GM23338 (cell line): ENCODE results near the gene LPGAT1. TPM values are rescaled to one million over a fixed set of nuclear protein-coding genes. Genes with fewer than 3 reads are reported as not detected.

ENCODE experiments used
- ATAC-seq: fragments of 200-7000 bp; cut with Tn5 transposase; 3 replicates; pipeline ENCODE4 v1.9.1; 2020
- DNase-seq: peaks from one replicate; pipeline ENCODE4 v3.0.0-alpha.2; 2015; ENCODE audit warnings: low spot score
- H2AFZ ChIP-seq: fragments of 200-600 bp; sonication (generic); 2 replicates; pipeline ENCODE4 v1.8.0; 2016; ENCODE audit warnings: antibody characterized with exemption, mild to moderate bottlenecking, moderate library complexity
- H3F3A ChIP-seq: fragments of 200-600 bp; sonication (generic); replicated peaks from 2 replicates; pipeline ENCODE4 v1.8.0; 2017; ENCODE audit warnings: antibody characterized with exemption, mixed run types, low read depth
- H3K27ac ChIP-seq: fragments of 200-600 bp; sonication (generic); 2 replicates; pipeline ENCODE4 v1.6.1; 2016; ENCODE audit warnings: low read depth
- H3K27me3 ChIP-seq: fragments of 200-600 bp; sonication (generic); 2 replicates; pipeline ENCODE4 v1.8.0; 2016; ENCODE audit warnings: mild to moderate bottlenecking, mixed run types, moderate library complexity; ENCODE audit not compliant: insufficient read depth
- H3K36me3 ChIP-seq: fragments of 200-600 bp; sonication (generic); 2 replicates; pipeline ENCODE4 v1.8.0; 2016; ENCODE audit warnings: mild to moderate bottlenecking; ENCODE audit not compliant: insufficient read depth
- H3K4me1 ChIP-seq: fragments of 200-600 bp; sonication (generic); 2 replicates; pipeline ENCODE4 v1.8.0; 2016; ENCODE audit warnings: mild to moderate bottlenecking, moderate library complexity; ENCODE audit not compliant: insufficient read depth
- H3K4me2 ChIP-seq: fragments of 200-600 bp; sonication (generic); 2 replicates; pipeline ENCODE4 v1.7.1; 2017; ENCODE audit warnings: mixed run types
- H3K4me3 ChIP-seq: fragments of 200-600 bp; sonication (generic); 2 replicates; pipeline ENCODE4 v1.6.1; 2016; ENCODE audit warnings: mixed run types
- H3K79me2 ChIP-seq: fragments of 200-600 bp; sonication (generic); replicated peaks from 2 replicates; pipeline ENCODE4 v1.8.0; 2017; ENCODE audit warnings: mild to moderate bottlenecking; ENCODE audit not compliant: insufficient read depth
- H3K9me2 ChIP-seq: fragments of 200-600 bp; sonication (generic); 2 replicates; pipeline ENCODE4 v1.8.0; 2017; ENCODE audit not compliant: insufficient read depth
- H4K20me1 ChIP-seq: fragments of 200-600 bp; sonication (generic); replicated peaks from 2 replicates; pipeline ENCODE4 v1.8.0; 2017; ENCODE audit warnings: mild to moderate bottlenecking; ENCODE audit not compliant: insufficient read depth
- H3K27ac Mint-ChIP-seq: 2 replicates; pipeline ENCODE4 v1.8.0; 2020; ENCODE audit warnings: inconsistent platforms, mild to moderate bottlenecking, moderate library complexity, mixed read lengths
- H3K27me3 Mint-ChIP-seq: 3 replicates; pipeline ENCODE4 v1.8.0; 2022; ENCODE audit warnings: low read depth, mild to moderate bottlenecking, moderate library complexity, mixed read lengths, inconsistent platforms; ENCODE audit not compliant: insufficient read depth, poor library complexity
- H3K36me3 Mint-ChIP-seq: 3 replicates; pipeline ENCODE4 v1.8.0; 2021; ENCODE audit warnings: low read depth, mild to moderate bottlenecking, inconsistent platforms, moderate library complexity, mixed read lengths
- H3K4me1 Mint-ChIP-seq: 3 replicates; pipeline ENCODE4 v1.8.0; 2020; ENCODE audit warnings: mild to moderate bottlenecking, inconsistent platforms, mixed read lengths
- H3K4me3 Mint-ChIP-seq: 3 replicates; pipeline ENCODE4 v1.8.0; 2021; ENCODE audit warnings: moderate library complexity, mild to moderate bottlenecking, inconsistent platforms, mixed read lengths
- H3K9me3 Mint-ChIP-seq: 3 replicates; pipeline ENCODE4 v1.8.0; 2020; ENCODE audit warnings: moderate library complexity, mild to moderate bottlenecking, inconsistent platforms, mixed read lengths
- CREB1 ChIP-seq: fragments of 250-450 bp; sonication (Bioruptor Pico); IDR thresholded peaks from 2 replicates; pipeline ENCODE4 v1.5.0; 2020; ENCODE audit warnings: low read depth, mild to moderate bottlenecking, moderate library complexity
- CTCF ChIP-seq, 2 experiments: fragments of 200-600 bp in 1 of 2; sonication (generic) in 1 of 2; conservative IDR thresholded peaks; 2 replicates each; pipeline versions ENCODE4 v1.5.1 to v1.6.1; 2016 to 2017; ENCODE audit warnings: antibody characterized with exemption in 2 of 2, low read depth in 2 of 2, mild to moderate bottlenecking in 2 of 2, moderate library complexity in 1 of 2
- EZH2 ChIP-seq: fragments of 200-600 bp; sonication (generic); IDR thresholded peaks from one replicate; pipeline ENCODE4 v1.8.0; 2017; ENCODE audit warnings: antibody characterized with exemption, mild to moderate bottlenecking, low read depth; ENCODE audit not compliant: unreplicated experiment
- EZH2phosphoT487 ChIP-seq: fragments of 200-600 bp; sonication (generic); IDR thresholded peaks from one replicate; pipeline ENCODE4 v1.8.1; 2018; ENCODE audit warnings: antibody characterized with exemption; ENCODE audit not compliant: unreplicated experiment
- JUNB ChIP-seq: IDR thresholded peaks from one replicate; pipeline ENCODE4 v1.6.1; 2016; ENCODE audit warnings: antibody characterized with exemption; ENCODE audit not compliant: unreplicated experiment
- NANOG ChIP-seq: IDR thresholded peaks from 2 replicates; pipeline ENCODE4 v1.6.1; 2016; ENCODE audit warnings: antibody characterized with exemption, borderline replicate concordance
- POLR2AphosphoS5 ChIP-seq: IDR thresholded peaks from 2 replicates; pipeline ENCODE4 v1.6.1; 2016; ENCODE audit warnings: antibody characterized with exemption, low read depth
- STAT1 ChIP-seq: IDR thresholded peaks from one replicate; pipeline ENCODE4 v1.6.1; 2016; ENCODE audit warnings: antibody characterized with exemption; ENCODE audit not compliant: unreplicated experiment
- ZNF114 ChIP-seq: fragments of 250-450 bp; sonication (Bioruptor Pico); IDR thresholded peaks from 2 replicates; pipeline ENCODE4 v1.5.0; 2020; ENCODE audit warnings: mild to moderate bottlenecking, moderate library complexity
- ZNF331 ChIP-seq: fragments of 250-450 bp; sonication (Bioruptor Pico); IDR thresholded peaks from 2 replicates; pipeline ENCODE4 v1.5.0; 2020; ENCODE audit warnings: low read depth, mild to moderate bottlenecking, moderate library complexity
- ZNF462 ChIP-seq: fragments of 250-450 bp; sonication (Bioruptor Pico); IDR thresholded peaks from 2 replicates; pipeline ENCODE4 v1.5.0; 2020; ENCODE audit warnings: mild to moderate bottlenecking, moderate library complexity
- polyA plus RNA-seq: library from polyadenylated mRNA; unstranded; fragments of >200 nt; fragmentation: Nextera tagmentation; extraction: Ambion mirVana; gene quantifications from 2 replicates; pipeline ENCODE4 v1.2.1, GENCODE V29; 2016
- total RNA-seq: library from RNA; depleted of rRNA; stranded (reverse); fragments of >200 nt; shearing (Covaris generic); gene quantifications from 2 replicates; pipeline ENCODE4 v1.2.3, GENCODE V29; 2014
- TF ChIP-seq, protein P1 (sequence below): IDR thresholded peaks from one replicate; pipeline ENCODE4 v1.6.1; 2018; ENCODE audit warnings: antibody characterized with exemption; ENCODE audit not compliant: unreplicated experiment
- TF ChIP-seq, protein P2 (sequence below): IDR thresholded peaks from 2 replicates; pipeline ENCODE4 v1.6.1; 2016; ENCODE audit warnings: antibody characterized with exemption

Gene LPGAT1
- total and polyA plus RNA-seq, 2 experiments from 2014 or later = 3.3 to 16.4 TPM

GRCh38 chr1:211723273-211723672 is 107.3 kb downstream of the LPGAT1 start:
- TF ChIP-seq, protein P1, sequence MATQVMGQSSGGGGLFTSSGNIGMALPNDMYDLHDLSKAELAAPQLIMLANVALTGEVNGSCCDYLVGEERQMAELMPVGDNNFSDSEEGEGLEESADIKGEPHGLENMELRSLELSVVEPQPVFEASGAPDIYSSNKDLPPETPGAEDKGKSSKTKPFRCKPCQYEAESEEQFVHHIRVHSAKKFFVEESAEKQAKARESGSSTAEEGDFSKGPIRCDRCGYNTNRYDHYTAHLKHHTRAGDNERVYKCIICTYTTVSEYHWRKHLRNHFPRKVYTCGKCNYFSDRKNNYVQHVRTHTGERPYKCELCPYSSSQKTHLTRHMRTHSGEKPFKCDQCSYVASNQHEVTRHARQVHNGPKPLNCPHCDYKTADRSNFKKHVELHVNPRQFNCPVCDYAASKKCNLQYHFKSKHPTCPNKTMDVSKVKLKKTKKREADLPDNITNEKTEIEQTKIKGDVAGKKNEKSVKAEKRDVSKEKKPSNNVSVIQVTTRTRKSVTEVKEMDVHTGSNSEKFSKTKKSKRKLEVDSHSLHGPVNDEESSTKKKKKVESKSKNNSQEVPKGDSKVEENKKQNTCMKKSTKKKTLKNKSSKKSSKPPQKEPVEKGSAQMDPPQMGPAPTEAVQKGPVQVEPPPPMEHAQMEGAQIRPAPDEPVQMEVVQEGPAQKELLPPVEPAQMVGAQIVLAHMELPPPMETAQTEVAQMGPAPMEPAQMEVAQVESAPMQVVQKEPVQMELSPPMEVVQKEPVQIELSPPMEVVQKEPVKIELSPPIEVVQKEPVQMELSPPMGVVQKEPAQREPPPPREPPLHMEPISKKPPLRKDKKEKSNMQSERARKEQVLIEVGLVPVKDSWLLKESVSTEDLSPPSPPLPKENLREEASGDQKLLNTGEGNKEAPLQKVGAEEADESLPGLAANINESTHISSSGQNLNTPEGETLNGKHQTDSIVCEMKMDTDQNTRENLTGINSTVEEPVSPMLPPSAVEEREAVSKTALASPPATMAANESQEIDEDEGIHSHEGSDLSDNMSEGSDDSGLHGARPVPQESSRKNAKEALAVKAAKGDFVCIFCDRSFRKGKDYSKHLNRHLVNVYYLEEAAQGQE = no peak
- TF ChIP-seq ZNF462 (CRISPR knock-in tag) (no peak), POLR2AphosphoS5 (no peak), EZH2phosphoT487 (no peak), ZNF331 (CRISPR knock-in tag) (no peak), STAT1 (no peak), JUNB (no peak), ZNF114 (CRISPR knock-in tag) (no peak), NANOG (no peak), EZH2 (no peak), CREB1 (no peak), CTCF (conservative IDR thresholded peaks at IDR 0.05; ENCODE audit: low read depth in 2 of 2) (no peak)
- TF ChIP-seq, protein P2, sequence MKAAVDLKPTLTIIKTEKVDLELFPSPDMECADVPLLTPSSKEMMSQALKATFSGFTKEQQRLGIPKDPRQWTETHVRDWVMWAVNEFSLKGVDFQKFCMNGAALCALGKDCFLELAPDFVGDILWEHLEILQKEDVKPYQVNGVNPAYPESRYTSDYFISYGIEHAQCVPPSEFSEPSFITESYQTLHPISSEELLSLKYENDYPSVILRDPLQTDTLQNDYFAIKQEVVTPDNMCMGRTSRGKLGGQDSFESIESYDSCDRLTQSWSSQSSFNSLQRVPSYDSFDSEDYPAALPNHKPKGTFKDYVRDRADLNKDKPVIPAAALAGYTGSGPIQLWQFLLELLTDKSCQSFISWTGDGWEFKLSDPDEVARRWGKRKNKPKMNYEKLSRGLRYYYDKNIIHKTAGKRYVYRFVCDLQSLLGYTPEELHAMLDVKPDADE = no peak
- DNase-seq = no peak
- H3K27me3 Mint-ChIP-seq = peaks cover 5% of the 10 kb centered on the region
- Histone ChIP-seq H3K27me3 (no peaks in the 10 kb centered on the region), H3K36me3 (no peaks in the 10 kb centered on the region), H3K4me1 (no peaks in the 10 kb centered on the region), H3K79me2 (no peaks in the 10 kb centered on the region), H3K27ac (no peak overlapping the region), H3F3A (no peaks in the 10 kb centered on the region), H4K20me1 (no peaks in the 10 kb centered on the region), H3K4me3 (no peak overlapping the region), H3K4me2 (no peak overlapping the region), H3K9me2 (peaks cover 5% of the 10 kb centered on the region; the same call in 1 of the 2 replicates), H2AFZ (no peak overlapping the region)
- ATAC-seq = no peak
- H3K4me1 Mint-ChIP-seq = no peaks in the 10 kb centered on the region
- H3K4me3 Mint-ChIP-seq = no peak overlapping the region
- no peaks in the 10 kb centered on the region for H3K36me3 Mint-ChIP-seq
- H3K27ac Mint-ChIP-seq = no peak overlapping the region
- H3K9me3 Mint-ChIP-seq = no peaks in the 10 kb centered on the region
